ENCODE results near the gene OTX1. TPM values are rescaled to one million over a fixed set of nuclear protein-coding genes. Genes with fewer than 3 reads are reported as not detected.

The OTX1 gene
- total RNA-seq, 1 donor: not detected

GRCh38 chr2:63053889-63054602 lies 3.4 kb downstream of the OTX1 start:
- peak; percentile 24 for TF ChIP-seq CTCF (IDR thresholded peaks at IDR 0.05; ENCODE audit: insufficient read depth, low read depth, low read length)
- H3K4me3 ChIP-seq (ENCODE audit: low read depth, low read length): peak overlapping the region; percentile 18
- DNase-seq (ENCODE audit: low read depth): no peak

DNA sequence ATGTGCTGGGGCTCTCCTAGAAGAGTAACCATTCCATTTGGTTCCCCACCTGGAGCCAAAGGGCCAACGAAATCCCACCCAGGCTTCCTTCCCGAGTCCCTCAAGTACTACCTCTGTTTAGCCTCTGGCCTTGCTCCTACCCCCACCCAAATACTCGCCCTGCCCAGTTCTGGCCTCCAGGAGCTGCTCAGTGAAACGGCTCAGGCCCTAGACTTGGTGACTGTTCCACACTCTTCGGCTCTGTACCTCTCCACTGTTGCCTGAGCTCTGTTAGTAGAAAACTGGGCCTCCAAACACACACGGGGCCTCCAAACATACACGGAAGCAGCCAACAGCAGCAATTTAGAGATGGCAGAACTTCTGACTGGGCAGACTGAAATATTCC lies 4.2 kb downstream of the OTX1 start:
- DNase-seq (ENCODE audit: low read depth): no peak

GRCh38 chr2:63055226-63056106 lies 4.8 kb downstream of the OTX1 start:
- no peak for TF ChIP-seq CTCF (IDR thresholded peaks at IDR 0.05; ENCODE audit: insufficient read depth, low read depth, low read length)
- no peak overlapping the region for H3K4me3 ChIP-seq (ENCODE audit: low read depth, low read length)
- DNase-seq (ENCODE audit: low read depth): no peak

More for the DNA sequence above, 4.2 kb downstream of the OTX1 start:
- TF ChIP-seq CTCF (IDR thresholded peaks at IDR 0.05; ENCODE audit: insufficient read depth, low read depth, low read length): no peak
- H3K4me3 ChIP-seq (ENCODE audit: low read depth, low read length): no peak overlapping the region

DNA sequence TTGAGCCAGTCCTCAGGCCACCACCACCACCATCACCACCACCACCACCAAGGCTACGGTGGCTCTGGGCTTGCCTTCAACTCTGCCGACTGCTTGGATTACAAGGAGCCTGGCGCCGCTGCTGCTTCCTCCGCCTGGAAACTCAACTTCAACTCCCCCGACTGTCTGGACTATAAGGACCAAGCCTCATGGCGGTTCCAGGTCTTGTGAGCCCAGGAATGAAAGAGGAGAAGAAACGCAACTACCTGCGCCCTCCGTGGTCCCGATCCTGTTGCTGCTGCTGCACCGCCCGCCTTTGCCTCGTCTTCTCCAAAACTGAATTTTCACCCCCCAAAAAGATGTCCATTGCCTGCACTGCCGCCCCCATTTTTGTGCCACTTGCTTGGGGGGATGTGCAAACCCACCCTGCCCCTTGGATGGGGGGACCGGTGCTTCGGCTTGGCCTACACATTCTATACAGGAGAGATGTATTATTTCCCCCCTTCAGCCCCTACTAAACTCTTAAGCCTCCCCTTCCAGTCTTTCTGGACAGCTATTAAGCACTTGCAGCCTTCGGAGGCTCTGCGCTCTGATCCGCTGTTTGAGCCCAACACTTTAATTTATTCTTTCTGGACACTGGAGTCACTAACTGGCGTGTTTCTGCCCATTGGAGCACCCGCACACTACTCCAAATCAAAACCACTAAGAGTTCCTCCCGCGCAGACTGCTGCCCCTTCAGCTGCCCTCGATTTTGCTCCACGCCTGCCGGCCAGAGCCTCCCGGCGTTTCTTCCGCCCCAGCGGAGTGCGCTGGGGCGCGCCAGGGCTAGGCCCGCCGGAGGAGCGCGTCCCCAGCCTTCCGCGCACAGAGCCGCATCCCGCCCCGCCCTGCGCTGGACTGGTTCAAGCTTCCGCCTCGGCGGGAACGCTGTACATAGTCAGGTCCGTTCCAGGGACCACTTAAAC lies 5.7 kb downstream of the OTX1 start:
- H3K4me3 ChIP-seq (ENCODE audit: low read depth, low read length): no peak overlapping the region
- DNase-seq (ENCODE audit: low read depth): no peak
- no peak for TF ChIP-seq CTCF (IDR thresholded peaks at IDR 0.05; ENCODE audit: insufficient read depth, low read depth, low read length)

GRCh38 chr2:63057249-63058143 lies 6.9 kb downstream of the OTX1 start:
- DNase-seq (ENCODE audit: low read depth): no peak
- H3K4me3 ChIP-seq (ENCODE audit: low read depth, low read length): no peak overlapping the region
- no peak for TF ChIP-seq CTCF (IDR thresholded peaks at IDR 0.05; ENCODE audit: insufficient read depth, low read depth, low read length)
